Subcutaneous abdominal adipose tissue (tissue), 5 donors: ENCODE measurements around the gene IGFBP4.
A peak's percentile ranks its signal among the peaks of the same experiment; 100 is the strongest.

Experiments
- H3K27ac ChIP-seq: one replicate; pipeline ENCODE4 v1.7.0; 2013; ENCODE audit warnings: low read depth, mild to moderate bottlenecking, inconsistent platforms, low read length, moderate library complexity
- H3K27me3 ChIP-seq, 5 donors: one replicate each; pipeline ENCODE4 v1.7.0; 2013; ENCODE audit warnings: low read length in 5 of 5, inconsistent platforms in 1 of 5; ENCODE audit not compliant: control insufficient read depth in 5 of 5, insufficient read depth in 4 of 5
- H3K36me3 ChIP-seq, 5 donors: one replicate each; pipeline ENCODE4 v1.7.0; 2013; ENCODE audit warnings: low read length in 5 of 5; ENCODE audit not compliant: control insufficient read depth in 5 of 5, insufficient read depth in 5 of 5
- H3K4me1 ChIP-seq, 5 donors: one replicate each; pipeline ENCODE4 v1.7.0; 2013; ENCODE audit warnings: low read length in 5 of 5, mild to moderate bottlenecking in 3 of 5, moderate library complexity in 1 of 5; ENCODE audit not compliant: control insufficient read depth in 5 of 5, insufficient read depth in 5 of 5
- H3K4me3 ChIP-seq, 5 donors: one replicate each; pipeline ENCODE4 v1.7.0; 2013; ENCODE audit warnings: low read length in 5 of 5, low read depth in 1 of 5
- H3K9ac ChIP-seq, 5 donors: one replicate each; pipeline ENCODE4 v1.7.0; 2013; ENCODE audit warnings: low read length in 5 of 5, mild to moderate bottlenecking in 4 of 5, moderate library complexity in 3 of 5
- H3K9me3 ChIP-seq, 5 donors: one replicate each; pipeline ENCODE4 v1.7.0; 2013; ENCODE audit warnings: low read length in 5 of 5; ENCODE audit not compliant: control insufficient read depth in 5 of 5
- donor health status: healthy.
- donor health status: healthy.
- donor health status: healthy.
- donor health status: healthy.
- donor health status: healthy.

Gene IGFBP4

DNA sequence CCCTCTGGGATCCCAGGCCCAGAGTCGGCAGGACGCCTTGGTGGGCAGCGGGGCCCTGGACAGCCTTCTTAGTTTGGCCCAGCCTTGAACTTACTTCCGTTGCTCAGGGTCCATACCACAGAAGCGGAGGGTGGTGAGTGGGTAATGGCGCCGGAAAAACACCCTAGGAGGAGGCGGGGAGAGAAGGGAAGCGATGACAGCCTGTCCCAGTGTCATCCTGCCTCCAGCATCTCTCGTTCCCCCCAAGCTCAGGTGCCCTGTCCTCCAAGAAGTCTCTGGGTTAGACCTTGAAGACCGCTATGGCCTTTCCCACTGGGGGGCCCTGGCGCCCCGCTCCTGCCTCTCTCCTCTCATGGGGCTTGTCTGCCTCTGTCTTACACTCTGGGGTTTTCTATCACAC is 35.2 kb downstream of the IGFBP4 start:
- Histone ChIP-seq H3K4me3 (no peak overlapping the region), H3K27ac (no peak overlapping the region), H3K9ac (no peak overlapping the region), H3K27me3 (peaks cover 0 to 2% (median 0%) of the 10 kb centered on the region in 5 donors), H3K9me3 (no peaks in the 10 kb centered on the region), H3K4me1 (peaks cover 0 to 24% (median 17%) of the 10 kb centered on the region in 5 donors), H3K36me3 (no peaks in the 10 kb centered on the region)

DNA sequence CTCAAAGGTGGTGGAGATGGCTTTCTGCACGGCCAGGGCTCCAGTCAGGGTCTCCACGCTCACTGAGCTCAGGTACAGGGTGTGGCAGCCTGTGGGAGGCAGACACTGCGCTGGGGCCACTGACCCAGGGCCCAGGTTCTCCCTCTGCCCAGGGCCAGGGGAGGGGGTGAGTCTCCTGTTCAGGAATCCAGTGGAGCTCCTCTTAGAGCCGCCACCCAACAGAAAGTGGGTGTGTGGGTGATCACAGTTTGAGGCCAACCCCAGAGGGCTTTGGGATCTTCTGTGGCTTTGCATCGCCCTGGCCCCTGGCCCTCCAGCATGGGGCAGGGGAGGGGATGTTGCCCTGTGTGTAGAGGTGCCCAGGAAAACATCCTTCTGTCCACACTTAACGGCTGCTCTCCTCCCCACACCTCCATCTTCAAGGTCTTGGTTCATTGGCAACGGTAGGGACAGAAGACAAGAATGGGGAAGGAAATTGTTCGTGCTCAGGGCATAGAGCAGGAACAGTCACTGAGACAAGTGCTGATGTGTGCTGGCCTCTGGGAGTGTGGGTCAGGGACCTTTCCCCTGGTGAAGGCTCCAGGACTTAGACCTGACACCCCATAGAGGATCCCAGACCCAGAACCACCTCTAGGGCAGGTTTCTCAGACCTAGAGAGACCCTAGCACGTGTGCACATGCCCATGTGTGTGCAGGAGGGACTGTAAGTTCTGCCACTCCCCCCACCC is 36.7 kb downstream of the IGFBP4 start:
- H3K27ac ChIP-seq = no peak overlapping the region
- H3K4me3 ChIP-seq = no peak overlapping the region
- no peaks in the 10 kb centered on the region for H3K9me3 ChIP-seq
- peaks cover 0 to 2% (median 0%) of the 10 kb centered on the region in 5 donors for H3K27me3 ChIP-seq
- peaks cover 0 to 24% (median 17%) of the 10 kb centered on the region in 5 donors for H3K4me1 ChIP-seq
- no peaks in the 10 kb centered on the region for H3K36me3 ChIP-seq
- H3K9ac ChIP-seq = no peak overlapping the region

DNA sequence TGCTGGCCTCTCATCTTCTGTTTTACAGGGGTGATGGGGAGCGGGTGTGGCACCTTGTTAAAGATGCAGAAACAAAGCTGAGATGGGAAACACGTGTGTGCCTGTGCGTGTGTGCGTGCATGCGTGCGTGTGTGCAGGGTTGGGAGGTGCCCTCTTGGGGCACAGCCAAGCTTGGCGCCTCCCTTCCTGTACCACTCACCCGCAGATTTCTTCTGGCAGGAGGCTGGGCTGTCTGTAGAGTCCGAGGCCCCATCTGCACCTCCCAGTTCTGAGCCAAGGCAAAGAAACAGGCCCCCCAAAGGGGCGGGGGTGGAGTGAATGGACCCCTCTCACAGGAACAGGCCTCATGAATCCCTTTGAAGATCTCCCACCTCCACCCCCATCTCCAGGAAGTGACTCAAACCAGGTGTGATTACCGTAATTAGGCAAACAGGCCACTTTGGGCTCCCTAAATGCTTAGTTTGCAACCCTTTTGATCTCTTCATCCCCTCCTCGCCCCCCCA is 37.3 kb downstream of the IGFBP4 start:
- no peaks in the 10 kb centered on the region for H3K9me3 ChIP-seq
- H3K4me3 ChIP-seq = no peak overlapping the region
- H3K4me1 ChIP-seq = peaks cover 0 to 21% (median 14%) of the 10 kb centered on the region in 5 donors
- H3K36me3 ChIP-seq = no peaks in the 10 kb centered on the region
- H3K27ac ChIP-seq = no peak overlapping the region
- H3K27me3 ChIP-seq = peaks cover 0 to 2% (median 0%) of the 10 kb centered on the region in 5 donors
- H3K9ac ChIP-seq = no peak overlapping the region

DNA sequence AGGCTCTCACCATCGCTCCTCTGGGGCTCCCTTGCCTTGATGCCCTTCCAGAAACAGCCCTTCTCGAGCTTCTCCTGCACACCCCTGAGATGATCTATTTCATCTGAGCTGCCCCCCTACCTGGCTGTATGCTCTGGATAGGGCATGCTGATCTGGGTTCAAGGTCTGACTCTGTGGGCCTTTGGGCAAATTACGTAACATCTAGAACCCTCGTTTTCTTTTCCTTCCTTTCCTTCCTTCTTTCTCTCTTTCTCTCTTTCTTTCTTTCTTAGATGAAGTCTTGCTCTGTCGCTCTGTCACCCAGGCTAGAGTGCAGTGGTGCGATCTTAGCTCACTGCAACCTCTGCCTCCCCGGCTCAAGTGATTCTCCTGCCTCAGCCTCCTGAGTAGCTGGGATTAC is 37.9 kb downstream of the IGFBP4 start:
- Histone ChIP-seq H3K9ac (no peak overlapping the region), H3K9me3 (no peaks in the 10 kb centered on the region), H3K4me1 (peaks cover under 1 to 17% (median 13%) of the 10 kb centered on the region in 5 donors)

DNA sequence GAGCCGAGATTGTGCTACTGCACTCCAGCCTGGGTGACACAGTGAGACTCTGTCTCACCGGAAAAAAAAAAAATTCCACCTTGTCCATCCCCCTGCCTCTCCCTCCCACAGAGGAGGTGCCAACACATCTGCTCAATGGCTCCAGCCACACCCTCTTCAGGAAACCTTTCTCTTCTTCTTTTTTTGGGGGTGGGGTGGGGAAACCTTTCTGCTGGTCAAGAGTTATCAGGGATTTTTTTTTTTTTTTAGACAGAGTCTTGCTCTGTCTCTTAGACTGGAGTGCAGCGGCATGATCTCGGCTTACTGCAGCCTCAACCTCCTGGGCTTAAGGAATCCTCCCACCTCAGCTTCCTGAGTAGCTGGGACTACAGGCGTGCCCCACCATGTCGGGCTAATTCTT is 39.5 kb downstream of the IGFBP4 start:
- Histone ChIP-seq H3K9me3 (no peaks in the 10 kb centered on the region), H3K4me1 (peaks cover 2 to 27% (median 18%) of the 10 kb centered on the region in 5 donors), H3K36me3 (no peaks in the 10 kb centered on the region), H3K27me3 (peaks cover 0 to 2% (median 0%) of the 10 kb centered on the region in 5 donors), H3K27ac (no peak overlapping the region), H3K4me3 (no peak overlapping the region), H3K9ac (no peak overlapping the region)

More for the DNA sequence above, 37.9 kb downstream of the IGFBP4 start:
- no peaks in the 10 kb centered on the region for H3K36me3 ChIP-seq
- H3K27ac ChIP-seq = no peak overlapping the region
- H3K27me3 ChIP-seq = peaks cover 0 to 2% (median 0%) of the 10 kb centered on the region in 5 donors
- no peak overlapping the region for H3K4me3 ChIP-seq

DNA sequence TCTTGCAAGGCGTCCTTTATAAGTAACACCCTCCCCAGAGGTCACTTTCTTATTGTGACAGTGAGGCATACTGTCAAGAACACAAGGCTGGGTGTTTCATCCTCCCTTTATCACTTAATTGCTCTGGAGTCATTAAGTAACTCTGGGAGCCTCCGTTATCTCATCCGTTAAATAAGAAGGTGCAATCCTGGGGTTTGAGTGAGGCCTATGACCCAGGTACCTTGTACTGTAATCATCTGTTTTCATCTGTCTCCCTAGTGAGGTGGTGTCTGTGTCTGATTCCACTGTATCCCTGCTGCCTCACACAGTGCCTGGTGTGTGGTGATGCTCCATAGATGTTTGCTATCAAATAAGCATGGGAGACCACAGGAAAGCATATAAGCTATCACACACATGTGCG is 40.4 kb downstream of the IGFBP4 start:
- no peak overlapping the region for H3K27ac ChIP-seq
- no peaks in the 10 kb centered on the region for H3K36me3 ChIP-seq
- H3K4me1 ChIP-seq = peaks cover 2 to 27% (median 18%) of the 10 kb centered on the region in 5 donors

DNA sequence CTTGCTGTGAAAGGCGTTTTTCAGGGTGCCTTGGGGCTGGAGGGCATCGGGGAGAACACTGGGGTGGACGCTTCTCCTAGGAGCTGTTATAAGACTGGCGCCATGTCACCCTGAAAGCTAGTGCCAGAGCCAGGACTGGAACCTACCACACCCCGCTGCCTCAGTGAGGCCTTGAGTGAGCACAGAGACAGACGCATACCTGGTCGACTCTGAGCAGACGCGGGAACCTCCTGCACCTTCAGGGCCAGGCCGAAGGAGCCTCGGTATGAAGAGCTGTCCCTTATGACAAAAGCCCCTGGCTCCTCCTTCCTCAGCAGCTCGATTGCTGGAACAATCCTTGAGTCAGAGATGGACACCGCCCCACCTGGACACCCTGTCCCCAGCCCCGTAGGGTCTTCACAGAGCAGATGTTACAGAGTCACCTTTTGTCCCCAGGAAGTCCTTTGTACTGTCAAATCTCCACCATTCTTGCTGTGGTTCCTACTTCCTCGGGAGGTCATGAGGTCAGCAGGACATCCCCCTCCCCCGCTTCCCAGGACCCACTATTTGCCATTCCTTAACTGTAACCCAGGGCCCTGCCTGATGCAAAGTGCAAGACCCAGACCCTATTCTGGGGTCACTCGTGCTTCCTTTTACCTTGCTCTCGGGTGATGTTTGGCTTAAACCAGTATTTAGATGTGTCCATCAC is 41.2 kb downstream of the IGFBP4 start:
- H3K4me1 ChIP-seq = peaks cover 2 to 26% (median 18%) of the 10 kb centered on the region in 5 donors
- H3K27me3 ChIP-seq = peaks cover 0 to 2% (median 0%) of the 10 kb centered on the region in 5 donors
- no peaks in the 10 kb centered on the region for H3K9me3 ChIP-seq
- no peak overlapping the region for H3K27ac ChIP-seq
- no peaks in the 10 kb centered on the region for H3K36me3 ChIP-seq
- H3K9ac ChIP-seq = no peak overlapping the region
- no peak overlapping the region for H3K4me3 ChIP-seq

More for the DNA sequence above, 40.4 kb downstream of the IGFBP4 start:
- no peaks in the 10 kb centered on the region for H3K9me3 ChIP-seq
- H3K9ac ChIP-seq = no peak overlapping the region
- peaks cover 0 to 2% (median 0%) of the 10 kb centered on the region in 5 donors for H3K27me3 ChIP-seq
- no peak overlapping the region for H3K4me3 ChIP-seq

DNA sequence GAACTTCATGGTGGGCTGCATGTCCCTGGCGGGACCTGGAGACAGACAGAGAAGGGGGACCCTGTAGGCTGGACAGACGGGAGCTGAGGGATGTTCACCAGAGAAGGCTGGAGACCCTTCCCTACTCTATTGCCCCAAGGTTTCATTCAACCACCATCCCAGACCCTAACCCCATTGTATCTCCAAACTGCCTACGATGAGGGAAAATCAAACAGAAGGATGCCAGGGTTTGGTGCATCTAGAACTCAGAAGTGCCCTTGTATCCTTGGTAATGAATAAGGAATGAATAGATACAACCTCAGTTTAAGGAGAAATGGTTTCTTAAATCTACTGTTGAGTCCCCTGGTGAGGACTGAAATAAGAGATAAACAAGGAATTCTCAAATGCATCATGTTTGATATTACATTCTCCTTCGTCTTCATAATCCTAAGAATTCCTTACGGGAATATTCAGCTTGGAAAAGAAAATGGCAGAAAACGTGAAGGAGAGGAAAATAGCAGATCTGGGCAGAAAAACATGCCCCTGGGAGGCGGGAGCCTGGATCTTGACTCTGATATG is 41.8 kb downstream of the IGFBP4 start:
- peaks cover 2 to 23% (median 18%) of the 10 kb centered on the region in 5 donors for H3K4me1 ChIP-seq
- no peak overlapping the region for H3K4me3 ChIP-seq

DNA sequence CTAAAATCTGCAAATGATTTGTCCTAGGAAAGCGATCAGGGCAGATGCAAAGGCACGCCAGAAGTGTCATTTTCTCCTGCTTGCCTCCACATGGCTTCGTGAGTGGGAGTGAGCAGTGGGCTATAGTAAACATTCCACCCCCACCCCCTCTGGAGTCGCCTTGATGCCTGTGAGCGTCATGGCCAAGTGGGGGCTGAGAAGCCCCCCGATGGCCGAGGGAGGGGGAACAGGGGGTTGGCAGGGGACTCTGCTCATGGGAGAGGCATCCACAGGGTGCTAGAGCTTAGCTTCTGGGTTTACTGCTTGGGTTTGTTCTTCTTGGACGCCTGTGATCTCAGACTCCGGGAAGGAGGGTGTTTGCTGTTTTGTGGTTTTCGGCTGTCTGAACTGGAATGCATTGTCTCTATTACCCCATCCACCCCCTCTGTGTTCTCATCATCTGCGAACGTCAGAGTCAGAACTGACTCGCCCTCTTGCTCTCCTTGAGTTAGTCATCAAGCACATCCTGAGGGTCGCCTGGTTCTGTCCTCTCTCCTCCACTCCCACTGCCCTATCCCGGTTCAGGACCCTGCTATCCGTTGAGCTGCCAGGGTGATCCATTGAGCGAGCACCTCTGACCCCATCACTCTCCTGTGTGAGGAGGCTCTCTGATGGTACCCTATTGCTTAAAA is 42.7 kb downstream of the IGFBP4 start:
- Histone ChIP-seq H3K4me1 (peaks cover 2 to 24% (median 21%) of the 10 kb centered on the region in 5 donors), H3K9ac (peak overlapping the region in 1 of 5 donors; percentile 21)

More for the DNA sequence above, 41.8 kb downstream of the IGFBP4 start:
- Histone ChIP-seq H3K9me3 (no peaks in the 10 kb centered on the region), H3K36me3 (no peaks in the 10 kb centered on the region), H3K27ac (no peak overlapping the region), H3K27me3 (no peaks in the 10 kb centered on the region), H3K9ac (no peak overlapping the region)

More for the DNA sequence above, 42.7 kb downstream of the IGFBP4 start:
- no peak overlapping the region for H3K4me3 ChIP-seq
- no peaks in the 10 kb centered on the region for H3K36me3 ChIP-seq
- H3K27ac ChIP-seq = no peak overlapping the region
- no peaks in the 10 kb centered on the region for H3K27me3 ChIP-seq
- H3K9me3 ChIP-seq = no peaks in the 10 kb centered on the region
